NCI-H1092 (cell line): ENCODE results near the gene IGFN1.
"Not testable (repeated sequence)": the region's sequence is repeated elsewhere in the genome, so short reads cannot be mapped to it uniquely, and the experiment has no call there.

Experiments
- DNase-seq: peaks from one replicate; lab custom pipeline; 2025; lab: John Stamatoyannopoulos, UW

Gene IGFN1

DNA sequence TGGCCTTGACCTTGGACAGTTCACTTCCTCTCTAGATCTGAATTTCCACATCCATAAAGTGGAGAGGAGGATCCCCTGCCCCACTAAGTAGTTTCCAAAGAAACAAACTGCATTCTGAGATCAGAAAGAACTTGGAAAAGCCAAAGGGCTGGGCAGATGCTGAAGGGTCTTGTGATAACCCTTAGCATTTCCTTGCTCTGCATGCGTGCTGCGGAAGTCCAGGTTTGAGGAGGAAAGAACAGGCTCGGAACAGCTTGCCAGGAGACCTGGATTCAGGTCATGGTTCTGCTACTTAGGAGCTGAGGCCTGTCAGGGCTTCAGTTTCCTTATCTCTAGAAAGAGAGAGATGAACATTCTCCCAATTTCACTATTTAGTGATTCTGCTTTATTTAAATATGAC is 27.2 kb downstream of the IGFN1 start:
- DNase-seq: no peak

DNA sequence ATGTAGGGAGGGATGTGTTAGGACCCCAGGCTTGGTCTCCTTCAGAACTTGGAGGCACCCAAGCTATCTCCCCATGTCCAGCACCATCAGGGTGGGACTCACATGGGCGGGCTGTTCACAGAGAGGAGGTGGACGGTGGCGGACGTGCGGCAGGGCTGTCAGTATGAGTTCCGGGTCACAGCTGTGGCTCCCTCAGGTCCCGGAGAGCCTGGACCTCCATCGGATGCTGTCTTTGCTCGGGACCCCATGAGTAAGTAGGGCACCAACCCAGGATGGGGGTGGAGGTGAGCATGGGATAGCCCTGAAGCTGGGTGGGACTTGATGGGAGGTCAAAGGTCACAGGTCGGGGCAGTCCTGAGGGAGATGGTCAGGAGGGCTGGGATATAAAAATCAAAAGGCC is 27.8 kb downstream of the IGFN1 start:
- DNase-seq: no peak

DNA sequence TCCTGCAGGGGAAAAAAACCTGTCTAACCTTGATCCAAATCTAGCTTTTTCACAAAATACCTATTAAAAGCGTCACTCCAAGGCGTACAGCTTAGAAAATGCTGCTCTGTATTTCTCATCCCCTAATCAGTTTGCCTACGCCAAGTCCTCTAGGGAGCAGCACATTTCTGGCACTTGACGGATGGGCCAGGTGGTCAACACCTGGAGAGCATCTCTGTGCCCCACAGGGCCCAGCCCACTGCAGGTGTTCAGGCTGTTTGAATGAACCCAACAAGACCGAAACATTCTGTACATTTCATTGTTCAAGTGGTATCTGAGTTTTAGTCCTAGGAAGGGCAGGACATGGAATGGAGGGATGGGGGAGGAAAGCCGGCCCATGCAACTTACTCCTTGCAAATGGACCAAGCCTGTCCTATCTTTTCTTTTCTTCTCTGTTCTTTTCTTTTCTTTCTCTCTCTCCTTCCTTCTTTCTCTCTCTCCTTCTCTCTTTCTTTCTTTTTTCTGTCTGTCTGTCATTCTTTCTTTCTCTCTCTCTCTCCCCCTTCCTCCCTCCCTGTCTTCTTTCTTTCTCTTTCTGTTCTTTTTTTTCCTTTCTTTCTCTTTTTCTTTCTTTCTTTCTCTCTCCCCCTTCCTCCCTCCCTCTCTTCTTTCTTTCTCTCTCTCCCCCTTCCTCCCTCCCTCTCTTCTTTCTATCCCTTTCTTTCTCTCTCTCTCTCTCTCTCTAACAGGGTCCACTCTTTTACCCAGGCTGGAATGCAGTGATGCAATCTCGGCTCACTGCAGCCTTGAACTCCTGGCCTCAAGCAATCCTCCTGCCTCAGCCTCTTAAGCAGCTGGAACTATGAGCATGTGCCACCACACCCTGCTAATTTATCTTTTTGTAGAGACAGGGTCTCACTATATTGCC is 29.1 kb downstream of the IGFN1 start:
- no peak for DNase-seq

DNA sequence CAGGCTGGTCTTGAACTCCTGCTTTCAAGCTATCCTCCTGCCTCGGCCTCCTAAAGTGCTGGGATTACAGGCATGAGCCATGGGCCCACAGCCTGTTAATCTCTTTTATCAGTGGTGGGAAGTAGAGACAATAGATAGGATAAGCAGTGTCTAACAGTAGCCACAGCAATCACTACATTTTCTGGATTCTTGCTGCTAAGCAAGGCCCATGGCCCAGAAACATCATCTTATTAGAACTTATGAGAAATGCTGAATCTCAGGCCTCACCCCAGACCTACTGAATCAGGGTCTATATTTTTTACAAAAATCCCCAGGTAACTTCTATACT is 29.7 kb downstream of the IGFN1 start:
- DNase-seq: no peak

DNA sequence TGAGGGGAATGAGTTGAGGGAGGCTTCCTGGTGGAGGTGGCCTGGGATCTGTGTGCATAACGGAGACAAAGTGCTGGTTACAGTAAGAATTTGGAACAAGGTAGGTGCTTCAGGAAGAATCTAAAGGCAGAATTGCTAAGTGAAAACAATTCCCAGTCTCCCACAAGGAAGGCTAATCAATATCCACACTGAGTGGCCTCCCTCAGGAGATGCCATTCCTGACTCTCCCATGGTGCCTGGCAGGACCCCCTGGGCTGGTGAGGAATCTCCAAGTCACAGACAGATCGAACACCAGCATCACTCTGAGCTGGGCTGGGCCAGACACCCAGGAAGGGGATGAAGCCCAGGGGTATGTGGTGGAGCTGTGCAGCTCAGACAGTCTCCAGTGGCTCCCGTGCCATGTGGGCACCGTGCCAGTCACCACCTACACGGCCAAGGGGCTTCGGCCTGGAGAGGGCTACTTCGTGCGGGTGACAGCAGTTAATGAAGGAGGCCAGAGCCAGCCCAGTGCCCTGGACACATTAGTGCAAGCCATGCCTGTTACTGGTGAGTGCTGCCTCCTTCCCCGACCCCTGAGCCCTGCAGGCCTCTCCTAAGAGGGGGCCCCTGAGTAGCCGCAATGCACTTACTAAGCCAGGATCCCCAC is 30.7 kb downstream of the IGFN1 start:
- no peak for DNase-seq

DNA sequence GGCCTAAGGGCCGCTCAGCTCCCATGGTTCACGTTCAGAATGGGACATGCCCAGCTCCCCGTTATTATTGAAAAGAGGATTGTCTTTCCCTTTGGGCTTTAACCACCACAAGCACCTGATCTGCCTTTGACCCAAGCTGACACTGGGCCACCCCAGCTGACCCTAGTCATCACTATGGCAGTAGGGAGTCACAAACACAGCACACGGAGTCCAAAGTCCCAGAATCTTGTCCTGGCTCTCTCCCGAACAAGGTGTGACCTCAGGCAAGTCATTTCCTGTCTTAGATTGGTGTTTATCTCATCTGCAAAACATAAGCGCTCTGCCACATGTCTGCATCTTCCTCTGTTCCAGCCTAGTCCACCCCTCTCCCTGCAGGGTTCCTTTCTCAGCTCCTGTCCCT is 31.5 kb downstream of the IGFN1 start:
- no peak for DNase-seq

DNA sequence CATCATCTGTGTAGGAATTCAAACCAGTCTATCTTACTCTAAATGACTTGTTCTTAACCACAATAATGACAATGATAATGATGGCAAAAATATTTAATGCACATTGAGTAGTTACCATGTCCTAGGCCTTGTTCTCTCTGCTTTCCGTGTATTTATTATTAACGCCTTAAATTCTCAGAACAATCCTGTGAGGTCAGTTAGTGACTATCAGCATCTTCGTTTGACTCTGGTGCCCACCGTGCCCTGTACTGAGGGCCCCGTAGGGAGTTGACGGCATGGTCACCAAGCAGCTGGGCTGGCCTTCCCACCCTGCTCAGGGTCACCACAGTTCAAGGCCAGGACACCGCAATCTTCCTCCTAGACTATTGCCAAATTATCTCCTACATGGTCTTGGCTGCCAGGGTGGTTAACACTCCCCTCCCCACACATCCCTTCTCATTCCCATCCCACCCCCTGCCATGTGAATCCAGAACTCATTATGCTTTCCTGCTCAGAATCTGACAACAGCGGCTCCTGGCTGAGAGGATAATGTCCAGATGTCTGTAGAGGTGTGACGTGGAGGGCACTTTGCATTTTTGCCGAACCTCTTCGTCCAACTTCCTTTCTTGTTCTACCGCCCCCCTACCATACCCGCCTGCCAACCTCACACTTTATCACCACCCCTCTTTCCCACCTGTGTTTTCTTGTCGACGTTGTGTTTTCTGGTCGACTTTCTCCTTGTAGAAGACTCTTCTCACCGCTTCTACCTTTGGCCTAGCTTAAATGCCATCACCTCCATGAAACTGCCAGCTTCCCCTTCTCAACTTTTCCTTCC is 33.4 kb downstream of the IGFN1 start:
- no peak for DNase-seq

DNA sequence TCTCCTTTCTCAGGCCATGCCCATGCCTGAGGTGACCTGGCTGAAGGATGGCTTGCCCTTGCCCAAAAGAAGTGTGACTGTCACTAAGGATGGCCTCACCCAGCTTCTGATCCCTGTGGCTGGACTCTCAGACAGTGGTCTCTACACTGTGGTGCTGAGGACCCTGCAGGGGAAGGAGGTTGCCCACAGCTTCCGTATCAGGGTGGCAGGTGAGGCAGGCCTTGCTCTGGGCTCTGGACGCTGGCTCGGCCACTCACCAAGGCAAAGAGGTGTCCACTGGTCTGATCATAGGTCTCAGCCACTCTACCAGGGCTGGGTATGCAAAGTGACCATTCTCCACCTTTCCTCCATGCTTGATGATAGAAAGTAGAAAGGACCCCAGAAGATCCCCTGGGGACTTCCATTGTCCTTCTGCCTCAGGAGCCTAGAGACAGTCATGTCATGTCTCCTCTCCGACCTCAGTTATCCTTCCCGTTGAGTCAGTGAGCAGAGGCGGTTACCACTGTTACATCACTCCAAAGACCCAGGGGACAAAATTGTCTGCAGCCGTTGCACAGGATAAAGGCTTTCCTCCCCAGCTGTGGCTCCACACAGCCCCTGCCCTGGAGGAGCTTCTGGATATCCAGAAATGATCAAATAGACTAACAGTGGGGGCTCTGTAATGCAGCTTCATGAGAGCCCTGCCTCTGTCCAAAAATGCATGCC is 34.2 kb downstream of the IGFN1 start:
- no peak for DNase-seq

DNA sequence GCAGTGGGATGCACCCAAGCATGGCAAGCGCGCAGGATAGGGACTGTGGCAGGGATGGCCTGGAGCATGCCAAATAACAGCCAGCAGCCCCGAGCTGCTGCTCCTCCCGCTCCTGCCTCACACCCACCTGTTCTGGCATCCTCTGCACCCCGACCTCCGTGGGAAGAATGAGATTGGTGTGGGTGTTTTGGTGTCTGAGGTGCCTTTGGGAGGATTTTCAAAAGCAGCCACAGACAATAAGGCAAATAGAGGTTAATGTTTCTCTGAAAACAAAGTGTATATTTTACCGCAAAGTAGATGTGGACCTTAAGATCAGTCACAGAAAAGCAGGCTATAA is 35.5 kb downstream of the IGFN1 start:
- DNase-seq: no peak

DNA sequence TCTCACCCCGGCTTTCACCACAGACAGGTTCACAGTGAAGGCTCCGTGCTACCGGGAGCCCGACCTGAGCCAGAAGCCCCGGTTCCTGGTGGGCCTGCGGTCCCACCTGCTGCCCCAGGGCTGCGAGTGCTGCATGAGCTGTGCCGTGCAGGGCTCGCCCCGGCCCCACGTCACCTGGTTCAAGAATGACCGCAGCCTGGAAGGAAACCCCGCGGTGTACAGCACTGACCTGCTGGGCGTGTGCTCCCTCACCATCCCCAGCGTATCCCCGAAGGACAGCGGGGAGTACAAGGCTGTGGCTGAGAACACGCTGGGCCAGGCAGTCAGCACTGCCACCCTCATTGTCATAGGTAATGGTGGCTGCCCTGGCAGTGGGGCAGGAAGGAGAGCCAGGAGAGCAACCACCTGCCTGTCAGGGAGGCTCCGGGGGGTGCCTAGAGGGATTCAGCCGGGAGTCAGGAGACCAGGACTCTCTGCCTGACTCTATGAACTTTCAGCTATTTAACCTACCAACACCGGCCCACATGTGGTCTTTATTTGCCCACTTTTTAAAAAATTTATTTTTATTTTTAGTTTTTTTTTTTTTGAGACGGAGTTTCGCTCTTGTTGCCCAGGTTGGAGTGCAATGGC is 36.4 kb downstream of the IGFN1 start:
- no peak for DNase-seq

DNA sequence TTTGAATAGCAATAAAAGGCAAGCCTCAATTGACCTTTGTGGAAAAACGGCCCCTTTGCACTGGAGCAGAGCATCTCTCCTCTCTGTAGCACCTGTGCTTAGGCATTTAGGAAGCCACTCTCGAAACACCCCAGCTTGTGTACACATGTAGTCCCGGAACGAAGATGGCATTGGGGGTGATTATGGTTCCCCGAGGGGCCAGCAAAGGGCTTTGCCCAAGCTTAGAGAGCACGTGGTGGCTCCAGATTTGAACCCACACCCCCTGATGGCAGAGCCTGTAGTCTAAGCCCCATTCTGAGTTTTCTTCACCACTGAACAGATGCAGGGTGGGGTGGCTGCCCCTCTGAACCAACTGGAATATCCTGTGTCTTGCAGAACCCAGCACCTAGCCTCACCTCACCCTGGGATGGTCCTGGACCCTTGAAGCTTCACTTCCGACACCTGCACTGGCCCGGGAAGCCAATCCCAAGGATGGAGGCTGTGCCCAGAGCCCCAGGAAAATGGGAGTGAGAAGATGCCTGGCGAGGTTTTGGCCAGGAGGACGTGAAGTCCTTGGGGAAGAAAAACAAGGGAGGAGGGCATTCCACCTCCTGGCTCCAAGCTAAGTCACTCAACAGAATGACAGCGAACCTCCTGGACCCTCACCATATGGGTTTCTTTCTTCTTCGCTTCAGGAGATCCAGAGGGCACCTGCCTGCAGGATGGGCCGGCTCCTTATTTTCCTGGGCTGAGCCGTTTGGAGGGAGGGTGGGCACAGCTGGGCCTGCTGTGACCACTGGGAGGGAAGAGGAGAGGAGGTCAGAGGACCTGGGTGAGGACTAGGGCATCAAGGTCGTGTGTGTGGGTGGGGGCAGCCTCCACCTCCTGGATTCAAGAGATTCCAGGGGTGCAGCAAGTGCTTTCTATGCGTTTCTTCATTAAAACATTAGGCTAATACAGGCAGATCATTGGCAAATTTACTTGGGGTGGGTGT is 37.7 kb downstream of the IGFN1 start:
- no peak for DNase-seq

DNA sequence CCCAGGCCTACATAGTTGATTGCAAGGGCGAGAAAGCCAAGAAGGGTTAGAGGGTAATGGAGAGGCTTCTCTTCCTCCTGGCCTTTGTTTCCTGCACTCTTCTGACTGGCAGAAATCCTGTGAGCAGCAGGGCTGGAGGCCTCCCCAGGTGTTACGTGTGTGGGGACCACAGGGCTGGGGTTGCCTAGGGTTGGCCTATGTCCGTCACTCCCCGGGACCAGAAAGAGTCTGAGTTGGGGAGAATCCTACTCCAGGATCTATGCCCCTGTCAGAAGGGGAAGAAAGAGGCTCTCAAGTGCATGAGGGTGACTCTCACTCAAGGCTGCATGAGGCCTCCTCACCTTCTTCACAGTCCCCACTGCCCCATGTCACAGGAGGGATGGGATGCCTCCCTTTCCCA is 38.5 kb downstream of the IGFN1 start:
- DNase-seq: no peak

DNA sequence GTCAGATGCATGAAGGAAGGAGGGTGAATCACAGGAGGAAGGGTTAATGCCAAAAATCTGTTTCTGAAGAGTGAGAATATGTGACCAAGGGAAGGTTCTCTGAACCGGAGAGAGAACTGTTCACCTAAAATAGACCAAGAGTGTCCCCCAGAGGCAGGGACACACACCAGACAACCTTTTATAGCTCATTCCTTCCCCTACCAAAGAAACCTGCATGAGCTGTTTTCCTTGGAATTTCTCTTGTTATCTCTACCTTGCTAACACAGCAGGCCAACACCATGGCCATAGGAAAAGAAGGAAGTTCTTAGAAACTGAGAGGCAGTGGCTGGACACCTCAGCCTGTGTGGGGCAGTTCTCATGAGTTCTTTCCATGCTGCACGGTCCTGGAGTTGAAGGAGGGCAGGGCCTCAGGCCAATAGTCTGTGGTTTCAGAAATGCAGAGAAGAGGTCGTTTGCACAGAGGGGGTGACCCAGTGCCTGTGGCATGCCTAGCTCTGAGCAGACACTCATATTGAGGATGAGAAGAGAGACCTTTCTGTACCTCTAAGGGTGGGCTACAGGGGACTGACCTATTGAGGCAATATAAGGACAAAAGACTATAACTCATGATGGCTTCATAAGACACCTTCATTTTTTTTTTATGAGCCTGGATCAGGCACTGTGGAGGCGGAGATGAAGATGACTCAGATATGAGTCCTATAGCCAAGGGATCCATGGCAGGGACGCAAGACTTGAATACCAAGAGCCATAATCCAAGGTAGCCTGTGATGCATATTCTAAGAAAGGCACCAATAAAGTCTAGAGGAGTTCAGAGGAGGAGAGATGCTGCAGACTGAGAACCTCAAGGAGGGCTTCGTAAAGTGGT is 39.4 kb downstream of the IGFN1 start:
- DNase-seq: no peak

DNA sequence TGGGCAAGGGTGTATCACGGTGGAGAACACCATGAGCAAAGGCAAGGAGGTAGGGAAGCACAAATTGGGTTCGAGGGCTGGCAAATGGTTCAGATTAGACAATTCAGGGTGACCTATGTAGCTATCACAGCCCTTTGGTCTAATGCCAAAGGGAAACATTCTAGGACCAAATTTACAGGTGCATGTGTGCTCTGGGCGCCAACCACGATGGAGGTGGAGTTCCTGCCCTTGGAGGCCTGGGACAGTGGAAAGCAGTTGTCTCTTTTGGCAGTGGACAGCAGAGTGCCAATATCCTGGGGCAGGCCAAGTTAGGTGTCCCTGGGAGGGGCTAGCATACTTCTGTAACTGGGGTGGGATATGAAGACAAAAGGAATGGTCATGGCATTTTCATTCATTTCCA is 40.1 kb downstream of the IGFN1 start:
- DNase-seq: no peak

DNA sequence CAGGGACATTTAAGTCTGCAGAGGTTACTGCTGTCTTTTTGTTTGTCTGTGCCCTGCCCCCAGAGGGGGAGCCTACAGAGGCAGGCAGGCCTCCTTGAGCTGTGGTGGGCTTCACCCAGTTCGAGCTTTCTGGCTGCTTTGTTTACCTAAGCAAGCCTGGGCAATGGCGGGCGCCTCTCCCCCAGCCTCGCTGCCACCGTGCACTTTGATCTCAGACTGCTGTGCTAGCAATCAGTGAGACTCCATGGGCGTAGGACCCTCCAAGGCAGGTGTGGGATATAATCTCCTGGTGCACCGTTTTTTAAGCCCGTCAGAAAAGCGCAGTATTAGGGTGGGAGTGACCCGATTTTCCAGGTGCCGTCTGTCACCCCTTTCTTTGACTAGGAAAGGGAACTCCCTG is 49.0 kb downstream of the IGFN1 start:
- not testable (repeated sequence) for DNase-seq

DNA sequence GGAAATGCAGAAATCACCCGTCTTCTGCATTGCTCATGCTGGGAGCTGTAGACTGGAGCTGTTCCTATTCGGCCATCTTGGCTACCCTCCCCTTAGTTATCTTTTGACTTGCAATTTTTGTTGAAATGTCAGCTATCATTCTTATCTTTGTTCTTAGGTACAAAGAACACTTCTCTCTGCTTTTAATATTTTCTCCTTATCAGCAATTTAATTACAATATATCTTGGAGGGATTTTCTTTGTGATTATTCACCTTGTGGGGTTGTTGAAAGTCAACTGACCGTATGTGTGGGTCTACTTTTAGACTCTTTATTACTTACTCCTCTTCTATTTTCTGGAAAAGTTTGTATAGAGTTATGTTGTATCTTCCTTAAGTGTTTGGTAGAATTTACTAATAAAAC is 49.5 kb downstream of the IGFN1 start:
- no peak for DNase-seq

DNA sequence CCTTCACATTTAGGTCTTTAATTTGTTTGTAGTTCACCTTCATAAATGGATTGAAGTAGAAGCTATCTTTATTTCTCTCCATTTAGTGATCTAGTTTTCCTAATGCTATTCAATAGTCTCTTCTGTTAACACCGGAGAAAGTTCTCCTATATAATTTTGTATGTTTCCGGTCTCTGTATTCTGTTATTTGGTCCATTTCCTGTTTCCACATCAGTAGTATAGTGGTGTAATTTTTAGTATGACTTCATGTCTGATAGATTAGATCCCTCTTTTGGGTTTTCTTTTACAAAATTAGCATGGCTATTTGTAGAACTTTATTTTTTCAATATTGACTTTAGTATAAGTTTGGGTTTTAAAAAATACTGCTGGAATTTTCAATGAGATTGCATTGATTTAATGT is 51.1 kb downstream of the IGFN1 start:
- DNase-seq: no peak

DNA sequence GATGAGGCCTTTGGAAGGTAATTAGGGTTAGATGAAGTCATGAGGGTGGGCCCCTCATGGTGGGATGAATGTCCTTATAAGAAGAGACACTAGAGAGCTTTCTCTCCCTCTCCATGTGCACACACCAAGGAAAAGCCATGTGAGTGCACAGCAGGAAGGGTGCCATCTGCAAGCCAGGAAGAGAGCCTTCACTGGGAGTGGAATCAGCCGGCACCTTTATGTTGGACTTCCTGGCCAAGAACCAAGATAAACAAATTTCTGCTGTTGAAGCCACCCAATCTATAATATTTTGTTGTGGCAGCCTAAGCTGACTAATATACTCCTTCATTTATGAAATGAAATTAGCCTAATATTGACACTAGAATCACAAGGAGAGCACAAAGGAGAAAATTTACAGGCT is 54.5 kb downstream of the IGFN1 start:
- DNase-seq: peak; percentile 67

DNA sequence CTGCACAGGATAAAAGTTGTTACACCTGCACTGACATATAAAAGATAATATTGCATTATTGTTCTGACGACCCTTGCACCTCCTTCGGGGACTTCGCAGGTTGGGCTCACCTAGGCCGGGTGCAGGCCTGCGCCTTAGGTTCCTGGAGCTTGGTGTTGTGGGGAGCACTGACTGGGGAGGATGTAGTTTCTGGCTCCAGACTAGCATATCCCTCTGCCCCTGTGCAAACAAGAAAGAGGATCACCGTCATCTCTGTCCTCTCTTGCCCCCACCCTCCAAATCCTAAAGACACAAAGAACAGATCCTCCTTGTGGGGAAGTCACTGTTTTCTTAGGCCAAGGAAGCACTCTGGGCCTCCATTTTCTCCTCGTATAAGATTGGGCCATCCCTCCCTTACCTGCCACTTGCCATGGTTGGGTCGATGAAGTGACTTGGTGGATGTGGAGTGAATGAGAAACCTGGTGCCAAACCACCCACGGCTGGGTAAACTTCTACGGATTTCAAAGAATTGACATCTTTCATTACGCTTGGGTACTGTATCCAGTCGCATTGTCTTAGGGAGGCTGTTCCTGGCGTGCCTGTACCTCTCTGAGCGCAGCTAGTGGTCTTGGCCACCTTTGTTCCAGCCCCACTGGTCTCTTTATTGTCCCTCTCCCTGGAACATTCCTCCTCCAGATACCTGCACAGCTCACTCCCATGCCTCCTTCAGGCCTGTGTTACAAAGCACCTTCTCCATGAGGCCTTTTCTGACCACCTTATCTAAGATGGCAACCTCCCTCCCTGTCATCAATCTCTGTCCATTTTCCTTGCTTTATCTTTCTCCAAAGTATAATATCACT is 58.3 kb downstream of the IGFN1 start:
- DNase-seq: no peak
